ENCODE results near the gene CTNNA1.

- TF ChIP-seq ZNF449 (tag by site-specific recombination; IDR thresholded peaks at IDR 0.05) (no peak), REST (tag by site-specific recombination; IDR thresholded peaks at IDR 0.05) (no peak), ZFP3 (tag by site-specific recombination; IDR thresholded peaks at IDR 0.05; ENCODE audit: low read depth) (no peak), PBX3 (CRISPR knock-in tag; IDR thresholded peaks at IDR 0.05) (no peak), ZNF114 (tag by site-specific recombination; IDR thresholded peaks at IDR 0.05) (no peak), CTCF (tag by site-specific recombination; IDR thresholded peaks at IDR 0.05) (no peak), ZBTB8A (tag by site-specific recombination; IDR thresholded peaks at IDR 0.05) (no peak), ZNF274 (IDR thresholded peaks at IDR 0.05; ENCODE audit: low read length) (no peak), ZNF274 (tag by site-specific recombination; IDR thresholded peaks at IDR 0.05; ENCODE audit: borderline replicate concordance) (no peak), ZNF48 (tag by site-specific recombination; IDR thresholded peaks at IDR 0.05) (no peak), ZNF704 (tag by site-specific recombination; IDR thresholded peaks at IDR 0.05) (no peak), MZF1 (tag by site-specific recombination; IDR thresholded peaks at IDR 0.05; ENCODE audit: borderline replicate concordance) (no peak), KLF8 (tag by site-specific recombination; IDR thresholded peaks at IDR 0.05) (no peak), ZSCAN18 (tag by site-specific recombination; IDR thresholded peaks at IDR 0.05) (no peak), ZNF561 (tag by site-specific recombination; IDR thresholded peaks at IDR 0.05; ENCODE audit: borderline replicate concordance) (no peak)
These were observed 131.3 kb downstream of the CTNNA1 start for GRCh38 chr5:138884554-138884953.

Data from HEK293 (cell line).